ENCODE results near the gene OLFML2A. TPM values are rescaled to one million over a fixed set of nuclear protein-coding genes. Genes with fewer than 3 reads are reported as not detected.

Gene OLFML2A
- total RNA-seq, 2 donors from 2014 or later = 16.7 to 18.5 TPM

DNA sequence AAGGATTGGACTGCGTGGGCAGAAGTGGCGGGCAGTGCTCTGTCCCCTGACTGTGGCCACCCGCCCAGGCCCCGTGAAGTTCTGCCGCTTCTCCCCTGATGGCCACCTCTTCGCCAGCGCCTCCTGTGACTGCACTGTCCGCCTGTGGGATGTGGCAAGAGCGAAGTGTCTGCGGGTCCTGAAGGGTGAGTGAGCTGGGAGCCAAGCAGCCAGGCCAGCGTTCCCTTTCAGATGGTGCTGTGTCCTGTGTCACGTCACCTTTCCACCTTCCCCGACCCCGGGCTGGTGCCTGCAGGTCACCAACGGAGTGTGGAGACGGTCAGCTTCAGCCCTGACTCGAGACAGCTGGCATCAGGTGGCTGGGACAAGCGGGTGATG lies 78.6 kb downstream of the OLFML2A start:
- H3K4me3 ChIP-seq = no peak overlapping the region
- no peaks in the 10 kb centered on the region for H3K9me3 ChIP-seq
- no peaks in the 10 kb centered on the region for H3K27me3 ChIP-seq (replicated peaks; ENCODE audit: insufficient read depth)
- H3K36me3 ChIP-seq = peaks cover 8 to 16% of the 10 kb centered on the region in 2 donors
- 86% methylated on average over 17 of the region's 18 CpGs for WGBS
- no peak for DNase-seq (ENCODE audit: low spot score)
- intact Hi-C loops (cut with DNase I) = loop anchor here (10.0 kb wide), 1 partner anchor 519 kb away; no protein-coding TSS in a partner anchor
- peaks cover 9% of the 10 kb centered on the region for H3K4me1 ChIP-seq (replicated peaks)
- no peak overlapping the region for H3K27ac ChIP-seq
- TF ChIP-seq POLR2A (IDR thresholded peaks at IDR 0.05) (no peak), POLR2AphosphoS5 (IDR thresholded peaks at IDR 0.05) (no peak)
- TF ChIP-seq, protein P1, sequence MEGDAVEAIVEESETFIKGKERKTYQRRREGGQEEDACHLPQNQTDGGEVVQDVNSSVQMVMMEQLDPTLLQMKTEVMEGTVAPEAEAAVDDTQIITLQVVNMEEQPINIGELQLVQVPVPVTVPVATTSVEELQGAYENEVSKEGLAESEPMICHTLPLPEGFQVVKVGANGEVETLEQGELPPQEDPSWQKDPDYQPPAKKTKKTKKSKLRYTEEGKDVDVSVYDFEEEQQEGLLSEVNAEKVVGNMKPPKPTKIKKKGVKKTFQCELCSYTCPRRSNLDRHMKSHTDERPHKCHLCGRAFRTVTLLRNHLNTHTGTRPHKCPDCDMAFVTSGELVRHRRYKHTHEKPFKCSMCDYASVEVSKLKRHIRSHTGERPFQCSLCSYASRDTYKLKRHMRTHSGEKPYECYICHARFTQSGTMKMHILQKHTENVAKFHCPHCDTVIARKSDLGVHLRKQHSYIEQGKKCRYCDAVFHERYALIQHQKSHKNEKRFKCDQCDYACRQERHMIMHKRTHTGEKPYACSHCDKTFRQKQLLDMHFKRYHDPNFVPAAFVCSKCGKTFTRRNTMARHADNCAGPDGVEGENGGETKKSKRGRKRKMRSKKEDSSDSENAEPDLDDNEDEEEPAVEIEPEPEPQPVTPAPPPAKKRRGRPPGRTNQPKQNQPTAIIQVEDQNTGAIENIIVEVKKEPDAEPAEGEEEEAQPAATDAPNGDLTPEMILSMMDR (IDR thresholded peaks at IDR 0.05) = no peak

DNA sequence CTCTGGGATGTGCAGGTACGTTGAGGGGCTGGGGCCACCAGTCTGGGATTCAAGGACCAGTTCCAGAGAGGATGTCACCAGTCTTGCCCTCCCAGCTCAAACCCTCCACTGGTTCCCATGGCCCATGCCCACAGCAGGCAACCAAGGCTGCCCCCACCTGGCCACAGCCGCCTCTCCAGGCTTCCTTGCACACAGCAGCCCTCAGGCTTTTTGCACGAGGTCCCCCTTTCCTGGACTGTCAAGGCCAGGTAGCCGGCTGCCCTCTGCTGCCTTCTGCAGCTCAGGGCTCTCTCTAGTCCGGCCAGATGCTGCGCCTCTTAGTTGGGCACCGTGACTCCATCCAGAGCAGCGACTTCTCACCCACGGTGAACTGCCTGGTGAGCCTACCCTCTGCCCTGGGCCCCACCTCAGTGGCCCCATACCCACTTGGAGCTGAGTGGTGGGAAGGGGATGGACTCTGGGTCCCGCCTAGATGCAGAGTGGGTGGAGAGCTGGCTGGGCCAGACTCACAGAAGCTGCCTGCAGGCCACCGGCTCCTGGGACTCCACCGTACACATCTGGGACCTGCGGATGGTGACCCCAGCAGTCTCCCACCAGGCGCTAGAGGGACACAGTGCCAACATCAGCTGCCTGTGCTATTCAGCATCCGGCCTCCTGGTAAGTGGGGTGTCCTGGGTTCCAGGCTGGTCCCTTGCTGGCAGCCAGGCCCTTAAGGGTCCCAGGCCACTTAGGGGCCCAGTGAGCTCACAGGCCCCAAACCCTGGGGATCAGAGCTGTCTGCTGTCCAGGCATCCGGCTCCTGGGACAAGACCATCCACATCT lies 79.2 kb downstream of the OLFML2A start:
- Histone ChIP-seq H3K4me1 (replicated peaks) (peaks cover 11% of the 10 kb centered on the region), H3K9me3 (no peaks in the 10 kb centered on the region), H3K27ac (no peak overlapping the region), H3K4me3 (no peak overlapping the region), H3K27me3 (replicated peaks; ENCODE audit: insufficient read depth) (no peaks in the 10 kb centered on the region), H3K36me3 (peaks cover 8 to 20% of the 10 kb centered on the region in 2 donors)
- TF ChIP-seq POLR2AphosphoS5 (IDR thresholded peaks at IDR 0.05) (no peak), POLR2A (IDR thresholded peaks at IDR 0.05) (no peak)
- TF ChIP-seq, protein P1 (IDR thresholded peaks at IDR 0.05) = peak in 1 of 4 experiments; percentile 33
- WGBS = 60% methylated on average over 13 of the region's 16 CpGs
- DNase-seq (ENCODE audit: low spot score) = no peak
- intact Hi-C loops (cut with DNase I) = loop anchor here (10.0 kb wide), 1 partner anchor 519 kb away; no protein-coding TSS in a partner anchor

- intact Hi-C loops (cut with DNase I) = loop anchor here (10.0 kb wide), 1 partner anchor 517 kb away; no protein-coding TSS in a partner anchor
- WGBS = 79% methylated on average over 24 of the region's 24 CpGs
Observed at GRCh38 chr9:124857533-124858162, 80.7 kb downstream of the OLFML2A start.

DNA sequence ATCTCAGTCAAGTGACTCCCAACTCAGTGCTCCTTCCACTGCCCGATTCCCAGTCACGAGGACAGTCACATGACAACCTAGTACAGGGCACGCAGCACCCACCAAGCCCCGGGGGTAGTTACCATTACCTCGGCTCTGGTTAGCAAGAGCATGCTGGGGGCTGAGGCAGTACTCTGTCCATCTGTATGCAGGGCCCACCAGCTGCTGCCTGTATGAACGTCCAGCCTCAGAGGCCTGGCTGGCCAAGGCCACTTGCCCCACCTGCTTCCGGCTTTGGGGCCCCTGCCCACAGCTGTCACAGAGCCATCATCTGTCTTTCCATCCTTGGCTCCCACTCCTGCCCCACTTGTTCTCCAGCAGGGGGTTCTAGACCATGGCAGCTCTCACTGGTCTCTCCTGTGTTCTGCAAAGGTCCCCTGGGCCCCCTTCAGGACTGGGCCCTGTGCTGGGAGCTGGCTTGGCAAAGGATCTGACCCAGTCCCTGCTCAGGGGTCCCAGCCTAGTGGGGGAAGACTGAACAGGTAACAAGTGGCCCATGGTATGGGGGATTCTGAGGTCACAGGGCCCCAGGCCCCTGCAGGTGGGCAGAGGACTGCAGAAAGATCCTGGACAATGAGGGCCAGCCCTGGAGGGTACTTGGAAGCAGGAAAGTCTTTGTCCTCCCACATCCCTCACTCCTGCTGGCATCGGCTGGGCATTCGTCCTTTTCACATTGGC lies 81.6 kb downstream of the OLFML2A start:
- WGBS = 73% methylated on average over 9 of the region's 9 CpGs
- no peak for DNase-seq (ENCODE audit: low spot score)
- H3K9me3 ChIP-seq = no peaks in the 10 kb centered on the region
- H3K4me3 ChIP-seq = no peak overlapping the region
- no peak overlapping the region for H3K27ac ChIP-seq
- peaks cover 9% of the 10 kb centered on the region for H3K4me1 ChIP-seq (replicated peaks)
- peaks cover 8 to 20% of the 10 kb centered on the region in 2 donors for H3K36me3 ChIP-seq
- intact Hi-C loops (cut with DNase I) = loop anchor here (10.0 kb wide), 1 partner anchor 516 kb away; no protein-coding TSS in a partner anchor
- no peaks in the 10 kb centered on the region for H3K27me3 ChIP-seq (replicated peaks; ENCODE audit: insufficient read depth)
- no peak for TF ChIP-seq POLR2A (IDR thresholded peaks at IDR 0.05)
- TF ChIP-seq POLR2AphosphoS5 (IDR thresholded peaks at IDR 0.05) = no peak
- TF ChIP-seq, protein P1 (IDR thresholded peaks at IDR 0.05) = no peak

More at GRCh38 chr9:124857533-124858162, 80.7 kb downstream of the OLFML2A start:
- Histone ChIP-seq H3K4me1 (replicated peaks) (peaks cover 11% of the 10 kb centered on the region), H3K4me3 (no peak overlapping the region), H3K9me3 (no peaks in the 10 kb centered on the region), H3K27me3 (replicated peaks; ENCODE audit: insufficient read depth) (no peaks in the 10 kb centered on the region), H3K36me3 (peaks cover 8 to 20% of the 10 kb centered on the region in 2 donors), H3K27ac (no peak overlapping the region)
- DNase-seq (ENCODE audit: low spot score) = no peak
- TF ChIP-seq POLR2A (IDR thresholded peaks at IDR 0.05) (no peak), POLR2AphosphoS5 (IDR thresholded peaks at IDR 0.05) (no peak)
- TF ChIP-seq, protein P1 (IDR thresholded peaks at IDR 0.05) = no peak

All from prostate gland (tissue), 2 donors.